OCI-LY1 (cell line): ENCODE measurements around the gene CSF2RB.

Experiments used
- H2AFZ ChIP-seq: fragments of 200-600 bp; sonication (generic), shearing (Covaris generic); 2 replicates; pipeline ENCODE4 v1.6.0; 2014; ENCODE audit warnings: antibody characterized with exemption, mild to moderate bottlenecking, low read length
- H3F3A ChIP-seq: fragments of 200-600 bp; sonication (generic), shearing (Covaris generic); 2 replicates; pipeline ENCODE4 v1.6.0; 2014; ENCODE audit warnings: mild to moderate bottlenecking, antibody characterized with exemption, low read length, moderate library complexity; ENCODE audit not compliant: insufficient read depth
- H3K27ac ChIP-seq: fragments of 200-600 bp; sonication (generic); 2 replicates; pipeline ENCODE4 v1.5.1; 2014; ENCODE audit warnings: low read length, mixed run types, mild to moderate bottlenecking, low read depth; ENCODE audit not compliant: poor library complexity, severe bottlenecking
- H3K27me3 ChIP-seq: fragments of 200-600 bp; sonication (generic); 2 replicates; pipeline ENCODE4 v1.6.0; 2014; ENCODE audit warnings: antibody characterized with exemption, mild to moderate bottlenecking, low read length, moderate library complexity; ENCODE audit not compliant: insufficient read depth
- H3K36me3 ChIP-seq: fragments of 200-600 bp; sonication (generic); 2 replicates; pipeline ENCODE4 v1.6.1; 2014; ENCODE audit warnings: mild to moderate bottlenecking, antibody characterized with exemption, low read length, moderate library complexity, mixed read lengths; ENCODE audit not compliant: insufficient read depth
- H3K4me1 ChIP-seq: fragments of 200-600 bp; sonication (generic); 2 replicates; pipeline ENCODE4 v1.5.1; 2014; ENCODE audit warnings: mild to moderate bottlenecking, low read length, moderate library complexity; ENCODE audit not compliant: insufficient read depth, severe bottlenecking
- H3K4me2 ChIP-seq: fragments of 200-600 bp; sonication (generic), shearing (Covaris generic); 2 replicates; pipeline ENCODE4 v1.6.1; 2014; ENCODE audit warnings: low read length
- H3K4me3 ChIP-seq: fragments of 200-600 bp; sonication (generic); 2 replicates; pipeline ENCODE4 v1.5.1; 2014; ENCODE audit warnings: low read length, low read depth, mild to moderate bottlenecking, mixed read lengths; ENCODE audit not compliant: poor library complexity, severe bottlenecking
- H3K79me2 ChIP-seq: fragments of 200-600 bp; shearing (Covaris generic); 2 replicates; pipeline ENCODE4 v1.6.1; 2016; ENCODE audit warnings: mixed run types, low read length, mixed read lengths; ENCODE audit not compliant: insufficient read depth
- H3K9ac ChIP-seq: fragments of 200-600 bp; sonication (generic), shearing (Covaris generic); 2 replicates; pipeline ENCODE4 v1.6.1; 2014; ENCODE audit warnings: mild to moderate bottlenecking, low read length, mixed read lengths
- H3K9me2 ChIP-seq: fragments of 200-600 bp; sonication (generic), shearing (Covaris generic); 2 replicates; pipeline ENCODE4 v1.6.1; 2014; ENCODE audit warnings: low read depth, mild to moderate bottlenecking, low read length, mixed read lengths
- H3K9me3 ChIP-seq: fragments of 200-600 bp; shearing (Covaris generic); 2 replicates; pipeline ENCODE4 v1.6.1; 2014; ENCODE audit warnings: low read length, mixed read lengths
- H4K20me1 ChIP-seq: fragments of 200-600 bp; sonication (generic), shearing (Covaris generic); 2 replicates; pipeline ENCODE4 v1.6.0; 2016; ENCODE audit warnings: mild to moderate bottlenecking, low read length; ENCODE audit not compliant: insufficient read depth
- CTCF ChIP-seq: fragments of 200-600 bp; sonication (generic), shearing (Covaris generic); IDR thresholded peaks from 2 replicates; pipeline ENCODE4 v1.5.1; 2017; ENCODE audit warnings: mild to moderate bottlenecking, antibody characterized with exemption, low read length, moderate library complexity, mixed read lengths
- EZH2 ChIP-seq: fragments of 200-600 bp; sonication (generic), shearing (Covaris generic); IDR thresholded peaks from 2 replicates; pipeline ENCODE4 v1.8.0; 2017; ENCODE audit warnings: borderline replicate concordance, mixed run types, mild to moderate bottlenecking, antibody characterized with exemption, low read length, moderate library complexity, mixed read lengths

Gene CSF2RB

GRCh38 chr22:36938886-36939285 lies 25.5 kb downstream of the CSF2RB start:
- H3F3A ChIP-seq = no peaks in the 10 kb centered on the region
- no peak overlapping the region for H2AFZ ChIP-seq
- H3K9me3 ChIP-seq = no peaks in the 10 kb centered on the region
- H3K9me2 ChIP-seq = no peaks in the 10 kb centered on the region
- H3K4me3 ChIP-seq = no peak overlapping the region
- no peaks in the 10 kb centered on the region for H3K79me2 ChIP-seq
- peaks cover 4% of the 10 kb centered on the region for H3K4me1 ChIP-seq
- TF ChIP-seq CTCF (no peak), EZH2 (no peak)
- H3K4me2 ChIP-seq = no peak overlapping the region
- no peak overlapping the region for H3K9ac ChIP-seq
- no peaks in the 10 kb centered on the region for H3K36me3 ChIP-seq
- peaks cover 6% of the 10 kb centered on the region; the same call in 1 of the 2 replicates for H3K27me3 ChIP-seq
- H3K27ac ChIP-seq = no peak overlapping the region
- H4K20me1 ChIP-seq = no peaks in the 10 kb centered on the region

- Histone ChIP-seq H3K36me3 (no peaks in the 10 kb centered on the region), H3K4me2 (no peak overlapping the region), H3K9me3 (no peaks in the 10 kb centered on the region), H3F3A (no peaks in the 10 kb centered on the region), H3K4me1 (peaks cover 4% of the 10 kb centered on the region), H2AFZ (no peak overlapping the region), H3K27ac (no peak overlapping the region), H3K79me2 (no peaks in the 10 kb centered on the region), H3K9ac (no peak overlapping the region), H3K27me3 (peaks cover 6% of the 10 kb centered on the region; the same call in 1 of the 2 replicates), H4K20me1 (no peaks in the 10 kb centered on the region), H3K9me2 (no peaks in the 10 kb centered on the region), H3K4me3 (no peak overlapping the region)
- no peak for TF ChIP-seq CTCF
- TF ChIP-seq EZH2 = no peak
Observed at GRCh38 chr22:36940676-36941075, 27.2 kb downstream of the CSF2RB start.

- H3K79me2 ChIP-seq = no peaks in the 10 kb centered on the region
- no peak overlapping the region for H3K9ac ChIP-seq
- H3K9me3 ChIP-seq = no peaks in the 10 kb centered on the region
- peaks cover 4% of the 10 kb centered on the region for H3K4me1 ChIP-seq
- no peaks in the 10 kb centered on the region for H3K9me2 ChIP-seq
- no peaks in the 10 kb centered on the region for H3K36me3 ChIP-seq
- no peaks in the 10 kb centered on the region for H3F3A ChIP-seq
- no peak overlapping the region for H3K4me2 ChIP-seq
- no peak overlapping the region for H2AFZ ChIP-seq
- TF ChIP-seq EZH2 = no peak
- TF ChIP-seq CTCF = no peak
- no peak overlapping the region for H3K27ac ChIP-seq
- peaks cover 6% of the 10 kb centered on the region; the same call in 1 of the 2 replicates for H3K27me3 ChIP-seq
- no peak overlapping the region for H3K4me3 ChIP-seq
- H4K20me1 ChIP-seq = no peaks in the 10 kb centered on the region
Observed at GRCh38 chr22:36942556-36942955, 29.1 kb downstream of the CSF2RB start.
